ENCODE measurements around the gene NOC2L. TPM values are rescaled to one million over a fixed set of nuclear protein-coding genes. Genes with fewer than 3 reads are reported as not detected.

Gene NOC2L
- total RNA-seq, 1 experiment from 2014 or later = 130 TPM

- no peaks in the 10 kb centered on the region for H3K79me1 ChIP-seq (ENCODE audit: insufficient read depth, low read depth, low read length, poor library complexity, severe bottlenecking)
- Mint-ChIP-seq H3K27ac (no peak overlapping the region), H3K9me3 (peaks cover 0 to 2% of the 10 kb centered on the region in 2 experiments; a peak in 2 of 5 replicates), H3K4me1 (peaks cover 6 to 9% of the 10 kb centered on the region in 2 experiments; a peak in 3 of 4 replicates), H3K36me3 (ENCODE audit: insufficient read depth in 1 of 3, low read depth in 3 of 3) (peaks cover 0 to 2% (median 0%) of the 10 kb centered on the region in 3 experiments; a peak in 1 of 7 replicates), H3K4me3 (no peak overlapping the region), H3K27me3 (ENCODE audit: low read depth) (peaks cover 80% of the 10 kb centered on the region)
- H3K9me3 ChIP-seq (ENCODE audit: control insufficient read depth, low read depth, low read length) = no peaks in the 10 kb centered on the region
- H4K5ac ChIP-seq (ENCODE audit: insufficient read length, low read depth, low read length) = no peak overlapping the region
- H2BK120ac ChIP-seq (ENCODE audit: low read depth, low read length, poor library complexity, severe bottlenecking) = no peak overlapping the region
- H3K9ac ChIP-seq (ENCODE audit: extremely low read depth, insufficient read length, low read length) = no peak overlapping the region
- H3K79me2 ChIP-seq (ENCODE audit: insufficient read depth, low read length) = no peaks in the 10 kb centered on the region
- H4K20me1 ChIP-seq (ENCODE audit: control insufficient read depth, insufficient read depth, insufficient read length) = no peaks in the 10 kb centered on the region
- no peak overlapping the region for H2BK20ac ChIP-seq (ENCODE audit: low read depth, low read length, poor library complexity, severe bottlenecking)
- H3K23ac ChIP-seq (ENCODE audit: insufficient read length, low read depth, low read length) = no peak overlapping the region
- no peak overlapping the region for H2AFZ ChIP-seq (ENCODE audit: low read length)
- H3T11ph ChIP-seq (ENCODE audit: low read length) = no peak overlapping the region
- no peak overlapping the region for H3K56ac ChIP-seq (ENCODE audit: insufficient read length, low read depth, low read length)
- no peak overlapping the region for H4K8ac ChIP-seq (replicated peaks; ENCODE audit: insufficient read length, low read depth, low read length)
- no CpG with 5 or more reads among the region's 16 CpGs for WGBS (ENCODE audit: extremely low coverage, insufficient read length, low lambda C conversion rate)
- H2AK5ac ChIP-seq (ENCODE audit: insufficient read length, low read length) = no peak overlapping the region
- TF ChIP-seq CTCF (conservative IDR thresholded peaks at IDR 0.05) = no peak
- no peak overlapping the region for H3K18ac ChIP-seq (ENCODE audit: insufficient read length, low read depth, low read length)
- no peak overlapping the region for H3K4me2 ChIP-seq (ENCODE audit: insufficient read depth, insufficient read length, low read length)
- H3K23me2 ChIP-seq (ENCODE audit: insufficient read length, low read depth, low read length, poor library complexity, severe bottlenecking) = no peaks in the 10 kb centered on the region
- H2BK5ac ChIP-seq (ENCODE audit: insufficient read length, low read length) = no peak overlapping the region
- no peak overlapping the region for H3K27ac ChIP-seq (ENCODE audit: insufficient read length, low read depth, low read length)
- H3K14ac ChIP-seq (ENCODE audit: insufficient read depth, low read length) = no peak overlapping the region; the same call in 1 of the 2 replicates
- H3K27me3 ChIP-seq (ENCODE audit: insufficient read depth, low read length) = no peaks in the 10 kb centered on the region; the same call in 1 of the 2 replicates
- H2BK12ac ChIP-seq (ENCODE audit: insufficient read length, low read depth, low read length) = no peak overlapping the region
- no peak overlapping the region for H2BK15ac ChIP-seq (ENCODE audit: low read depth, low read length)
- no peak overlapping the region for H3K4ac ChIP-seq (ENCODE audit: low read depth, low read length)
- H3K4me1 ChIP-seq (ENCODE audit: insufficient read depth, low read length) = no peaks in the 10 kb centered on the region
- no peak for DNase-seq
- H4K91ac ChIP-seq (ENCODE audit: insufficient read length, low read depth, low read length) = no peak overlapping the region
These were observed 45.4 kb downstream of the NOC2L start for GRCh38 chr1:913491-914130.

Data from H9 (cell line).